Epidermal melanocyte (primary cell): Measurements from ENCODE around the gene JAKMIP1.
"Not testable (repeated sequence)": the region's sequence is repeated elsewhere in the genome, so short reads cannot be mapped to it uniquely, and the experiment has no call there.

Experiments used
- DNase-seq: peaks from one replicate; pipeline ENCODE4 v3.0.0; 2011; ENCODE audit warnings: low spot score; ENCODE audit not compliant: insufficient read length

JAKMIP1 gene

GRCh38 chr4:6018331-6018730, 182.0 kb downstream of the JAKMIP1 start, which contains the start of gene C4orf50:
Gene C4orf50, minus strand, starts transcription at chr4:6018431.
- DNase-seq: no peak

GRCh38 chr4:6017800-6018199, 182.5 kb downstream of the JAKMIP1 start:
- DNase-seq: no peak

GRCh38 chr4:6017030-6017429, 183.3 kb downstream of the JAKMIP1 start:
- no peak for DNase-seq

GRCh38 chr4:6013564-6013963, 186.8 kb downstream of the JAKMIP1 start:
- no peak for DNase-seq

- DNase-seq: no peak
Measured at GRCh38 chr4:6012200-6012599, 188.1 kb downstream of the JAKMIP1 start.

- DNase-seq: no peak
Measured at GRCh38 chr4:6011686-6012085, 188.7 kb downstream of the JAKMIP1 start.

- DNase-seq: no peak
Measured at GRCh38 chr4:6011271-6011671, 189.1 kb downstream of the JAKMIP1 start.

GRCh38 chr4:6010789-6011188, 189.6 kb downstream of the JAKMIP1 start:
- no peak for DNase-seq

GRCh38 chr4:6009452-6009851, 190.9 kb downstream of the JAKMIP1 start:
- DNase-seq: no peak

- no peak for DNase-seq
Measured at GRCh38 chr4:6008766-6009385, 191.5 kb downstream of the JAKMIP1 start.

- no peak for DNase-seq
Measured at GRCh38 chr4:6008092-6008551, 192.2 kb downstream of the JAKMIP1 start.

- DNase-seq: no peak
Measured at GRCh38 chr4:6005175-6005574, 195.2 kb downstream of the JAKMIP1 start.

- not testable (repeated sequence) for DNase-seq
Measured at GRCh38 chr4:6003485-6003884, 196.9 kb downstream of the JAKMIP1 start.

GRCh38 chr4:6002926-6003325, 197.4 kb downstream of the JAKMIP1 start:
- no peak for DNase-seq

- no peak for DNase-seq
Measured at GRCh38 chr4:6002492-6002833, 197.9 kb downstream of the JAKMIP1 start.

GRCh38 chr4:6001680-6002491, 198.5 kb downstream of the JAKMIP1 start:
- DNase-seq: no peak

GRCh38 chr4:5999830-6000365, 200.5 kb downstream of the JAKMIP1 start:
- no peak for DNase-seq

- DNase-seq: no peak
Measured at GRCh38 chr4:5999356-5999755, 201.0 kb downstream of the JAKMIP1 start.

GRCh38 chr4:5998333-5998936, 201.9 kb downstream of the JAKMIP1 start:
- peak; percentile 72 for DNase-seq

GRCh38 chr4:5996641-5997040, 203.7 kb downstream of the JAKMIP1 start:
- no peak for DNase-seq

- no peak for DNase-seq
Measured at GRCh38 chr4:5995901-5996623, 204.3 kb downstream of the JAKMIP1 start.
